GM13977 (cell line): ENCODE data around the gene SLC1A7.

Experiments
- DNase-seq: peaks from one replicate; pipeline ENCODE4 v3.0.0; 2012; ENCODE audit warnings: low spot score
- CTCF ChIP-seq: IDR thresholded peaks from 2 replicates; pipeline ENCODE4 v1.5.1; 2012; ENCODE audit warnings: mild to moderate bottlenecking, control low read depth; ENCODE audit not compliant: insufficient read depth; ENCODE audit errors: extremely low read depth, missing control alignments
- in situ Hi-C: fragments of 300-500 bp; cut with MboI; formaldehyde crosslinking; loops from one replicate; pipeline ENCODE4 v1.12.0; 2022; ENCODE audit warnings: low sequenced_read_pairs, low pct_unique_long_range_greater_than_20kb, mixed read lengths, inconsistent platforms; ENCODE audit not compliant: unreplicated experiment

Gene SLC1A7

DNA sequence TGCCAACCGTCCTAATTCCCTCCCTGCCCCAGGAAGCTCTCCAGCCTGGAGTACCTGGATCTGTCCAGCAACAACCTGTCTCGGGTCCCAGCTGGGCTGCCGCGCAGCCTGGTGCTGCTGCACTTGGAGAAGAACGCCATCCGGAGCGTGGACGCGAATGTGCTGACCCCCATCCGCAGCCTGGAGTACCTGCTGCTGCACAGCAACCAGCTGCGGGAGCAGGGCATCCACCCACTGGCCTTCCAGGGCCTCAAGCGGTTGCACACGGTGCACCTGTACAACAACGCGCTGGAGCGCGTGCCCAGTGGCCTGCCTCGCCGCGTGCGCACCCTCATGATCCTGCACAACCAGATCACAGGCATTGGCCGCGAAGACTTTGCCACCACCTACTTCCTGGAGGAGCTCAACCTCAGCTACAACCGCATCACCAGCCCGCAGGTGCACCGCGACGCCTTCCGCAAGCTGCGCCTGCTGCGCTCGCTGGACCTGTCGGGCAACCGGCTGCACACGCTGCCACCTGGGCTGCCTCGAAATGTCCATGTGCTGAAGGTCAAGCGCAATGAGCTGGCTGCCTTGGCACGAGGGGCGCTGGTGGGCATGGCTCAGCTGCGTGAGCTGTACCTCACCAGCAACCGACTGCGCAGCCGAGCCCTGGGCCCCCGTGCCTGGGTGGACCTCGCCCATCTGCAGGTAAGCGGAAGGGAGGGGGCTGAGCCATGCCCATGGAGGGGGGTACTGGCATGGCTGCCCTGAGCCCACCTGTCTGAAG, 63.9 kb downstream of the SLC1A7 start:
- TF ChIP-seq CTCF, result no peak
- no peak for DNase-seq
- in situ Hi-C loops, result no loop called here

DNA sequence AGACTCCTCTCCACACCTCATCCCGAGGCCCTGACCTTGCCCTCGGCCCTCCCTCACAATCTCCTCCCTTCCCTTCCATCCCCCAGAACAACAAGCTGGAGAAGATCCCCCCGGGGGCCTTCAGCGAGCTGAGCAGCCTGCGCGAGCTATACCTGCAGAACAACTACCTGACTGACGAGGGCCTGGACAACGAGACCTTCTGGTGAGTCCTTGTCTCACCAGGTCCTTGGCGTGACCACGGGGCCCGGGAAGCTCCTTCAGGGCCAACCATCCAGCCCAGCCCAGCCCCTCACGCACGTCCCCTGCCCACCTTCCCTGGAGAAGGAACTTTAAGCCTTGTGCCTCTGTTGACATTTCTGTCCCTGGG, 64.9 kb downstream of the SLC1A7 start:
- no peak for TF ChIP-seq CTCF
- DNase-seq, result no peak
- in situ Hi-C loops, result no loop called here

- DNase-seq, result no peak
- in situ Hi-C loops, result no loop called here
- TF ChIP-seq CTCF, result no peak
These were observed 65.5 kb downstream of the SLC1A7 start for GRCh38 chr1:53076721-53077598.

- DNase-seq, result no peak
- in situ Hi-C loops, result no loop called here
- TF ChIP-seq CTCF, result no peak
These were observed 66.3 kb downstream of the SLC1A7 start for GRCh38 chr1:53076165-53076564.

DNA sequence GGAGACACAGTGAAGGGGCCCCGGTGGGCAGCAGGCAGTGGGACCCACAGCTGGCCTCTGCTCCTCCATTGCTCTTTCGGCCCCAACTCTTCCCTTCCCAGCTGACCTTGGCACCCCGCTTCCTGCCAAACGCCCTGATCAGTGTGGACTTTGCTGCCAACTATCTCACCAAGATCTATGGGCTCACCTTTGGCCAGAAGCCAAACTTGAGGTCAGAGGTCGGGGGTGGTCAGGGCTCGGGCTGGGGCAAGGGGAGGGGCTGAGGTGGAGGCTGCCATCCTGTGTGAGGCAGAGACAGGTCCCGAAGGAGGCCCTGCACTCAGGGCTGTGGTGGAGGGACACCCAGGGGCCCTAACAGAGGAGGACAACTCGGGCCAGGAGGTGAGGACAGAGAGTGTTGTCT, 66.7 kb downstream of the SLC1A7 start:
- no peak for DNase-seq
- TF ChIP-seq CTCF, result no peak
- in situ Hi-C loops, result no loop called here

- DNase-seq, result no peak
- in situ Hi-C loops, result no loop called here
- no peak for TF ChIP-seq CTCF
These were observed 67.2 kb downstream of the SLC1A7 start for GRCh38 chr1:53075206-53075605.
